H9 (cell line): Measurements from ENCODE around the gene PLPP1. TPM values are rescaled to one million over a fixed set of nuclear protein-coding genes. Genes with fewer than 3 reads are reported as not detected.
"Not testable (repeated sequence)": the region's sequence is repeated elsewhere in the genome, so short reads cannot be mapped to it uniquely, and the experiment has no call there.

Experiments used
- DNase-seq: peaks from one replicate; pipeline ENCODE4 v3.0.0-alpha.2; 2017
- H2AFZ ChIP-seq: one replicate; pipeline ENCODE4 v1.6.1; 2013; ENCODE audit warnings: mild to moderate bottlenecking, low read length, control low read depth, moderate library complexity
- H2AK5ac ChIP-seq: 2 replicates; pipeline ENCODE4 v1.6.1; 2013; ENCODE audit warnings: low read length, control low read depth, mixed read lengths; ENCODE audit not compliant: insufficient read length
- H2BK120ac ChIP-seq: one replicate; pipeline ENCODE4 v1.6.1; 2013; ENCODE audit warnings: low read depth, mild to moderate bottlenecking, low read length, control low read depth, inconsistent platforms; ENCODE audit not compliant: poor library complexity, severe bottlenecking
- H2BK12ac ChIP-seq: 2 replicates; pipeline ENCODE4 v1.6.1; 2013; ENCODE audit warnings: low read length, control low read depth, mixed read lengths, low read depth; ENCODE audit not compliant: insufficient read length
- H2BK15ac ChIP-seq: 2 replicates; pipeline ENCODE4 v1.6.1; 2013; ENCODE audit warnings: low read depth, low read length, control low read depth
- H2BK20ac ChIP-seq: one replicate; pipeline ENCODE4 v1.6.1; 2013; ENCODE audit warnings: low read depth, mild to moderate bottlenecking, low read length, control low read depth, inconsistent platforms; ENCODE audit not compliant: poor library complexity, severe bottlenecking
- H2BK5ac ChIP-seq: 2 replicates; pipeline ENCODE4 v1.6.1; 2013; ENCODE audit warnings: low read length, control low read depth, mixed read lengths; ENCODE audit not compliant: insufficient read length
- H3K14ac ChIP-seq: 2 replicates; pipeline ENCODE4 v1.6.1; 2013; ENCODE audit warnings: low read length, control low read depth; ENCODE audit not compliant: insufficient read depth
- H3K18ac ChIP-seq: 2 replicates; pipeline ENCODE4 v1.6.1; 2013; ENCODE audit warnings: low read depth, mild to moderate bottlenecking, mixed read lengths, low read length, control low read depth; ENCODE audit not compliant: insufficient read length
- H3K23ac ChIP-seq: 2 replicates; pipeline ENCODE4 v1.6.1; 2013; ENCODE audit warnings: low read length, control low read depth, mixed read lengths, low read depth; ENCODE audit not compliant: insufficient read length
- H3K23me2 ChIP-seq: 2 replicates; pipeline ENCODE4 v1.6.1; 2013; ENCODE audit warnings: low read depth, mild to moderate bottlenecking, mixed read lengths, low read length, control low read depth; ENCODE audit not compliant: insufficient read length, poor library complexity, severe bottlenecking
- H3K27ac ChIP-seq: 2 replicates; pipeline ENCODE4 v1.5.1; 2013; ENCODE audit warnings: low read length, control low read depth, mixed read lengths, low read depth; ENCODE audit not compliant: insufficient read length
- H3K27me3 ChIP-seq: 2 replicates; pipeline ENCODE4 v1.6.1; 2013; ENCODE audit warnings: low read length, control low read depth, inconsistent platforms; ENCODE audit not compliant: insufficient read depth
- H3K4ac ChIP-seq: 2 replicates; pipeline ENCODE4 v1.6.1; 2013; ENCODE audit warnings: low read depth, mild to moderate bottlenecking, control low read depth, inconsistent platforms, low read length, moderate library complexity
- H3K4me1 ChIP-seq: 2 replicates; pipeline ENCODE4 v1.6.1; 2013; ENCODE audit warnings: low read length, control low read depth, inconsistent platforms; ENCODE audit not compliant: insufficient read depth
- H3K4me2 ChIP-seq: 2 replicates; pipeline ENCODE4 v1.6.1; 2013; ENCODE audit warnings: low read length, control low read depth, mixed read lengths; ENCODE audit not compliant: insufficient read length, insufficient read depth
- H3K56ac ChIP-seq: 2 replicates; pipeline ENCODE4 v1.6.1; 2013; ENCODE audit warnings: low read depth, mild to moderate bottlenecking, mixed read lengths, low read length, control low read depth; ENCODE audit not compliant: insufficient read length
- H3K79me1 ChIP-seq: 2 replicates; pipeline ENCODE4 v1.6.1; 2013; ENCODE audit warnings: low read depth, mild to moderate bottlenecking, moderate library complexity, low read length, control low read depth, inconsistent platforms; ENCODE audit not compliant: insufficient read depth, poor library complexity, severe bottlenecking
- H3K79me2 ChIP-seq: 2 replicates; pipeline ENCODE4 v1.6.1; 2013; ENCODE audit warnings: low read length, control low read depth, inconsistent platforms; ENCODE audit not compliant: insufficient read depth
- H3K9ac ChIP-seq: 2 replicates; pipeline ENCODE4 v1.6.1; 2013; ENCODE audit warnings: low read length, control low read depth, mixed read lengths; ENCODE audit not compliant: insufficient read length; ENCODE audit errors: extremely low read depth
- H3K9me3 ChIP-seq: one replicate; pipeline ENCODE4 v1.6.1; 2013; ENCODE audit warnings: low read depth, low read length, inconsistent platforms; ENCODE audit not compliant: control insufficient read depth
- H3T11ph ChIP-seq: one replicate; pipeline ENCODE4 v1.6.1; 2013; ENCODE audit warnings: mild to moderate bottlenecking, low read length, control low read depth, inconsistent platforms
- H4K20me1 ChIP-seq: one replicate; pipeline ENCODE4 v1.6.1; 2013; ENCODE audit not compliant: control insufficient read depth, insufficient read length, insufficient read depth
- H4K5ac ChIP-seq: 2 replicates; pipeline ENCODE4 v1.6.1; 2013; ENCODE audit warnings: low read depth, mild to moderate bottlenecking, mixed read lengths, low read length, control low read depth; ENCODE audit not compliant: insufficient read length
- H4K8ac ChIP-seq: replicated peaks from 2 replicates; pipeline ENCODE4 v1.6.1; 2013; ENCODE audit warnings: low read length, control low read depth, mixed read lengths, low read depth; ENCODE audit not compliant: insufficient read length
- H4K91ac ChIP-seq: 2 replicates; pipeline ENCODE4 v1.6.1; 2013; ENCODE audit warnings: low read depth, mild to moderate bottlenecking, moderate library complexity, mixed read lengths, low read length, control low read depth; ENCODE audit not compliant: insufficient read length
- H3K27ac Mint-ChIP-seq, 3 experiments: 2 replicates in 2 of 3; 3 replicates in 1 of 3; pipeline ENCODE4 v1.8.0; 2020 to 2021; ENCODE audit warnings: mixed read lengths in 3 of 3, mild to moderate bottlenecking in 1 of 3, moderate library complexity in 1 of 3
- H3K27me3 Mint-ChIP-seq: 2 replicates; pipeline ENCODE4 v1.8.0; 2021; ENCODE audit warnings: low read depth, mild to moderate bottlenecking, moderate library complexity, mixed read lengths
- H3K36me3 Mint-ChIP-seq, 3 experiments: 2 replicates in 2 of 3; 3 replicates in 1 of 3; pipeline ENCODE4 v1.8.0; 2020 to 2021; ENCODE audit warnings: low read depth in 3 of 3, mixed read lengths in 3 of 3; ENCODE audit not compliant: insufficient read depth in 1 of 3
- H3K4me1 Mint-ChIP-seq, 2 experiments: 2 replicates each; pipeline ENCODE4 v1.8.0; 2020; ENCODE audit warnings: mixed read lengths in 2 of 2
- H3K4me3 Mint-ChIP-seq, 2 experiments: 2 replicates in 1 of 2; 3 replicates in 1 of 2; pipeline ENCODE4 v1.8.0; 2020 to 2021; ENCODE audit warnings: mild to moderate bottlenecking in 2 of 2, mixed read lengths in 2 of 2, moderate library complexity in 1 of 2
- H3K9me3 Mint-ChIP-seq, 2 experiments: 2 replicates in 1 of 2; 3 replicates in 1 of 2; pipeline ENCODE4 v1.8.0; 2020; ENCODE audit warnings: mild to moderate bottlenecking in 2 of 2, mixed read lengths in 2 of 2, moderate library complexity in 1 of 2
- WGBS: extraction: QIAGEN DNeasy Blood & Tissue Kit; methylation state at CpG from one replicate; pipeline ENCODE4 v1.1.7; 2013; ENCODE audit warnings: missing lambda C conversion rate, low lambda C conversion rate, mixed read lengths; ENCODE audit not compliant: insufficient read length; ENCODE audit errors: extremely low coverage; 5-methylcytosine and 5-hydroxymethylcytosine counted together
- total RNA-seq: library from RNA; stranded (reverse); gene quantifications from 2 replicates; pipeline ENCODE4 v1.2.1, GENCODE V29; 2021
- TF ChIP-seq, protein P1 (sequence below): fragments of 200-600 bp; sonication (generic); conservative IDR thresholded peaks from 3 replicates; pipeline ENCODE4 v1.8.0; 2021; ENCODE audit warnings: antibody characterized with exemption, mild to moderate bottlenecking

PLPP1 gene
- total RNA-seq, 1 experiment from 2014 or later, result 85.9 TPM

- no peaks in the 10 kb centered on the region for H3K9me3 ChIP-seq
- Mint-ChIP-seq H3K4me3 (no peak overlapping the region), H3K27ac (peak overlapping the region in 2 of 3 experiments; percentile 11 to 18; a peak in 2 of 7 replicates), H3K4me1 (peaks cover 38 to 40% of the 10 kb centered on the region in 2 experiments), H3K36me3 (peaks cover 0 to 3% (median 0%) of the 10 kb centered on the region in 3 experiments; a peak in 2 of 7 replicates), H3K27me3 (no peaks in the 10 kb centered on the region), H3K9me3 (no peaks in the 10 kb centered on the region)
- no peak overlapping the region for H2BK120ac ChIP-seq
- no peak overlapping the region for H3K23ac ChIP-seq
- H3K4me1 ChIP-seq, result no peaks in the 10 kb centered on the region; the same call in 1 of the 2 replicates
- peaks cover 5% of the 10 kb centered on the region; the same call in 1 of the 2 replicates for H3K79me2 ChIP-seq
- no peak overlapping the region for H3K4me2 ChIP-seq
- H3K27me3 ChIP-seq, result no peaks in the 10 kb centered on the region
- H2BK5ac ChIP-seq, result no peak overlapping the region
- H2AK5ac ChIP-seq, result no peak overlapping the region
- WGBS, result no CpG with 5 or more reads among the region's 2 CpGs
- no peak overlapping the region for H3K4ac ChIP-seq
- TF ChIP-seq, protein P1, sequence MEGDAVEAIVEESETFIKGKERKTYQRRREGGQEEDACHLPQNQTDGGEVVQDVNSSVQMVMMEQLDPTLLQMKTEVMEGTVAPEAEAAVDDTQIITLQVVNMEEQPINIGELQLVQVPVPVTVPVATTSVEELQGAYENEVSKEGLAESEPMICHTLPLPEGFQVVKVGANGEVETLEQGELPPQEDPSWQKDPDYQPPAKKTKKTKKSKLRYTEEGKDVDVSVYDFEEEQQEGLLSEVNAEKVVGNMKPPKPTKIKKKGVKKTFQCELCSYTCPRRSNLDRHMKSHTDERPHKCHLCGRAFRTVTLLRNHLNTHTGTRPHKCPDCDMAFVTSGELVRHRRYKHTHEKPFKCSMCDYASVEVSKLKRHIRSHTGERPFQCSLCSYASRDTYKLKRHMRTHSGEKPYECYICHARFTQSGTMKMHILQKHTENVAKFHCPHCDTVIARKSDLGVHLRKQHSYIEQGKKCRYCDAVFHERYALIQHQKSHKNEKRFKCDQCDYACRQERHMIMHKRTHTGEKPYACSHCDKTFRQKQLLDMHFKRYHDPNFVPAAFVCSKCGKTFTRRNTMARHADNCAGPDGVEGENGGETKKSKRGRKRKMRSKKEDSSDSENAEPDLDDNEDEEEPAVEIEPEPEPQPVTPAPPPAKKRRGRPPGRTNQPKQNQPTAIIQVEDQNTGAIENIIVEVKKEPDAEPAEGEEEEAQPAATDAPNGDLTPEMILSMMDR, result no peak
- H3K18ac ChIP-seq, result no peak overlapping the region
- no peak for DNase-seq
- no peak overlapping the region for H4K5ac ChIP-seq
- no peak overlapping the region for H3K9ac ChIP-seq
- H3K14ac ChIP-seq, result no peak overlapping the region
- H3K27ac ChIP-seq, result no peak overlapping the region
- no peak overlapping the region for H3T11ph ChIP-seq
- H2BK12ac ChIP-seq, result no peak overlapping the region
- H3K56ac ChIP-seq, result no peak overlapping the region
- no peaks in the 10 kb centered on the region for H3K79me1 ChIP-seq
- no peak overlapping the region for H4K91ac ChIP-seq
- no peak overlapping the region for H2BK15ac ChIP-seq
- H2BK20ac ChIP-seq, result no peak overlapping the region
- H3K23me2 ChIP-seq, result peaks cover 8% of the 10 kb centered on the region
- peak overlapping the region; percentile 23 for H2AFZ ChIP-seq
- peaks cover 3% of the 10 kb centered on the region for H4K20me1 ChIP-seq
- no peak overlapping the region for H4K8ac ChIP-seq
Measured at GRCh38 chr5:55538661-55539060, 3.9 kb upstream of the PLPP1 start.

DNA sequence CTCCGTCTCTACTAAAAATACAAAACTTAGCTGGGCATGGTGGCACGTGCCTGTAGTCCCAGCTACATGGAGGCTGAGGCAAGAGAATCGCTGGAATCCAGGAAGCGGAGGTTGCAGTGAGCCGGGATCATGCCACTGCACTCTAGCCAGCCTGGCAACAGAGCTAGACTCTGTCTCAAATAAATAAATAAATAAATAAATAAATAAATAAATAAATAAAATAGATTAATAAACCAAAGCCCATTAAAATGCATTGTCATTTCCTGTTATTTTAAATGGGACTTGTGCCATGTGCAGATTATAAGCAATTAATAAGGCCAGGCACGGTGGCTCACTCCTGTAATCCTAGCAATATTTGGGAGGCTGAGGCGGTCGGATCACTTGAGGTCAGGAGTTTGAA is 2.6 kb upstream of the PLPP1 start:
- H4K91ac ChIP-seq, H3K27me3 ChIP-seq, H2BK20ac ChIP-seq, H3T11ph ChIP-seq, H3K27ac ChIP-seq, H3K18ac ChIP-seq, H3K23ac ChIP-seq, H3K9me3 Mint-ChIP-seq, H2AK5ac ChIP-seq, H4K20me1 ChIP-seq, H3K36me3 Mint-ChIP-seq, H3K9me3 ChIP-seq, H3K56ac ChIP-seq, H3K9ac ChIP-seq, H2BK120ac ChIP-seq, H3K4me2 ChIP-seq, H4K8ac ChIP-seq, H2BK12ac ChIP-seq, H3K27me3 Mint-ChIP-seq, H2AFZ ChIP-seq, H3K23me2 ChIP-seq, H4K5ac ChIP-seq, H3K79me1 ChIP-seq, H3K14ac ChIP-seq, H2BK5ac ChIP-seq, H3K4me1 ChIP-seq, H2BK15ac ChIP-seq, DNase-seq, H3K4ac ChIP-seq: not testable (repeated sequence)
- peaks cover 12% of the 10 kb centered on the region; the same call in 1 of the 2 replicates for H3K79me2 ChIP-seq
- Mint-ChIP-seq H3K27ac (peak overlapping the region in 2 of 3 experiments; percentile 27 to 81; a peak in 2 of 7 replicates), H3K4me3 (0 out of 5 replicates have a peak overlapping the region, but pooled peaks of 1 of the 2 experiments have one; percentile 23), H3K4me1 (peaks cover 43 to 49% of the 10 kb centered on the region in 2 experiments)
- WGBS, result no CpG with 5 or more reads among the region's 8 CpGs
